ENCODE measurements around the gene LGR4. TPM values are rescaled to one million over a fixed set of nuclear protein-coding genes. Genes with fewer than 3 reads are reported as not detected.

LGR4 gene
- total RNA-seq, 1 experiment from 2014 or later = 99.2 TPM

DNA sequence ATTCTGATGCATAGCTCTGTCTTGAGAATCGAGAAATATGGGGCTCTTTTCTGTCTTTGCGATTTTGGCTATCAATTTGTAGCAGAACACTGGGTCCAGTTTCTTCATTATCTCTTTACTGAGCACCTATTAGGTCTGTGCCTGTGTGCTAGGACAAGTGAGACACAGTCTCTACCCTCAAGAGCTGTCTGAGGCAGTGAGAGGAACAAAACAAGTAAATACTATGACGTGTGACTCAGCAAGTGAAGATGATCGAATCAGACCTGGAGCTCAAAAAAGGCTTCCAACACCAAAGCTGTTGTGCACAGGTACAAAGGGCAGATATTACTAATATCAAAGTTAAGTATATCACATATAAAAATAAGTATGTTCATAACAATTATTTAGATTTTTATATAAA, 52.4 kb downstream of the LGR4 start:
- Mint-ChIP-seq H3K4me3 (no peak overlapping the region), H3K27ac (peak overlapping the region in 2 of 3 experiments; percentile 15 to 75; a peak in 3 of 7 replicates), H3K9me3 (no peaks in the 10 kb centered on the region), H3K36me3 (ENCODE audit: insufficient read depth in 1 of 3, low read depth in 3 of 3) (peaks cover 0 to 2% (median 0%) of the 10 kb centered on the region in 3 experiments; a peak in 3 of 7 replicates), H3K4me1 (peaks cover 81 to 91% of the 10 kb centered on the region in 2 experiments), H3K27me3 (ENCODE audit: low read depth) (no peaks in the 10 kb centered on the region)
- no peak for DNase-seq
- TF ChIP-seq, protein P1, sequence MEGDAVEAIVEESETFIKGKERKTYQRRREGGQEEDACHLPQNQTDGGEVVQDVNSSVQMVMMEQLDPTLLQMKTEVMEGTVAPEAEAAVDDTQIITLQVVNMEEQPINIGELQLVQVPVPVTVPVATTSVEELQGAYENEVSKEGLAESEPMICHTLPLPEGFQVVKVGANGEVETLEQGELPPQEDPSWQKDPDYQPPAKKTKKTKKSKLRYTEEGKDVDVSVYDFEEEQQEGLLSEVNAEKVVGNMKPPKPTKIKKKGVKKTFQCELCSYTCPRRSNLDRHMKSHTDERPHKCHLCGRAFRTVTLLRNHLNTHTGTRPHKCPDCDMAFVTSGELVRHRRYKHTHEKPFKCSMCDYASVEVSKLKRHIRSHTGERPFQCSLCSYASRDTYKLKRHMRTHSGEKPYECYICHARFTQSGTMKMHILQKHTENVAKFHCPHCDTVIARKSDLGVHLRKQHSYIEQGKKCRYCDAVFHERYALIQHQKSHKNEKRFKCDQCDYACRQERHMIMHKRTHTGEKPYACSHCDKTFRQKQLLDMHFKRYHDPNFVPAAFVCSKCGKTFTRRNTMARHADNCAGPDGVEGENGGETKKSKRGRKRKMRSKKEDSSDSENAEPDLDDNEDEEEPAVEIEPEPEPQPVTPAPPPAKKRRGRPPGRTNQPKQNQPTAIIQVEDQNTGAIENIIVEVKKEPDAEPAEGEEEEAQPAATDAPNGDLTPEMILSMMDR (conservative IDR thresholded peaks at IDR 0.05) = no peak
- H3K4me1 ChIP-seq (ENCODE audit: insufficient read depth, low read length) = peaks cover 5% of the 10 kb centered on the region; the same call in 1 of the 2 replicates
- no peak overlapping the region for H4K5ac ChIP-seq (ENCODE audit: insufficient read length, low read depth, low read length)
- no peak overlapping the region for H3K9ac ChIP-seq (ENCODE audit: extremely low read depth, insufficient read length, low read length)
- no peak overlapping the region for H3T11ph ChIP-seq (ENCODE audit: low read length)
- no peak overlapping the region for H4K91ac ChIP-seq (ENCODE audit: insufficient read length, low read depth, low read length)
- H3K23ac ChIP-seq (ENCODE audit: insufficient read length, low read depth, low read length) = no peak overlapping the region
- H2BK12ac ChIP-seq (ENCODE audit: insufficient read length, low read depth, low read length) = no peak overlapping the region
- no peaks in the 10 kb centered on the region for H3K23me2 ChIP-seq (ENCODE audit: insufficient read length, low read depth, low read length, poor library complexity, severe bottlenecking)
- no peak overlapping the region for H2AFZ ChIP-seq (ENCODE audit: low read length)
- no peak overlapping the region for H2BK20ac ChIP-seq (ENCODE audit: low read depth, low read length, poor library complexity, severe bottlenecking)
- no peak overlapping the region for H2BK5ac ChIP-seq (ENCODE audit: insufficient read length, low read length)
- H2BK15ac ChIP-seq (ENCODE audit: low read depth, low read length) = no peak overlapping the region
- no peak overlapping the region for H2AK5ac ChIP-seq (ENCODE audit: insufficient read length, low read length)
- H3K9me3 ChIP-seq (ENCODE audit: control insufficient read depth, low read depth, low read length) = no peaks in the 10 kb centered on the region
- H3K14ac ChIP-seq (ENCODE audit: insufficient read depth, low read length) = no peak overlapping the region
- H2BK120ac ChIP-seq (ENCODE audit: low read depth, low read length, poor library complexity, severe bottlenecking) = no peak overlapping the region
- H3K79me2 ChIP-seq (ENCODE audit: insufficient read depth, low read length) = peaks cover 14% of the 10 kb centered on the region; the same call in 1 of the 2 replicates
- no peak overlapping the region for H3K18ac ChIP-seq (ENCODE audit: insufficient read length, low read depth, low read length)
- H3K27ac ChIP-seq (ENCODE audit: insufficient read length, low read depth, low read length) = no peak overlapping the region
- WGBS (ENCODE audit: extremely low coverage, insufficient read length, low lambda C conversion rate) = no CpG with 5 or more reads among the region's 4 CpGs
- H3K4me2 ChIP-seq (ENCODE audit: insufficient read depth, insufficient read length, low read length) = no peak overlapping the region
- H3K4ac ChIP-seq (ENCODE audit: low read depth, low read length) = no peak overlapping the region
- no peaks in the 10 kb centered on the region for H4K20me1 ChIP-seq (ENCODE audit: control insufficient read depth, insufficient read depth, insufficient read length)
- H4K8ac ChIP-seq (replicated peaks; ENCODE audit: insufficient read length, low read depth, low read length) = no peak overlapping the region
- H3K56ac ChIP-seq (ENCODE audit: insufficient read length, low read depth, low read length) = no peak overlapping the region
- H3K27me3 ChIP-seq (ENCODE audit: insufficient read depth, low read length) = no peaks in the 10 kb centered on the region
- H3K79me1 ChIP-seq (ENCODE audit: insufficient read depth, low read depth, low read length, poor library complexity, severe bottlenecking) = no peaks in the 10 kb centered on the region

Measured in H9 (cell line).